GM21423 (cell line): ENCODE measurements around the gene PRDM15.

Experiments used
- ATAC-seq: cut with Tn5 transposase; IDR thresholded peaks from one replicate; pipeline ENCODE4 v1.9.1; 2021; ENCODE audit warnings: mild to moderate bottlenecking, moderate library complexity; ENCODE audit not compliant: unreplicated experiment

The PRDM15 gene

GRCh38 chr21:41886328-41886727 lies 7.2 kb upstream of the PRDM15 start:
- ATAC-seq: no peak

GRCh38 chr21:41885341-41886024 lies 6.3 kb upstream of the PRDM15 start:
- ATAC-seq: peak; percentile 49

- no peak for ATAC-seq
Measured at GRCh38 chr21:41884501-41885030, 5.4 kb upstream of the PRDM15 start.

- no peak for ATAC-seq
Measured at GRCh38 chr21:41883582-41883981, 4.4 kb upstream of the PRDM15 start.

- ATAC-seq: no peak
Measured at GRCh38 chr21:41881051-41881450, 1.9 kb upstream of the PRDM15 start.

DNA sequence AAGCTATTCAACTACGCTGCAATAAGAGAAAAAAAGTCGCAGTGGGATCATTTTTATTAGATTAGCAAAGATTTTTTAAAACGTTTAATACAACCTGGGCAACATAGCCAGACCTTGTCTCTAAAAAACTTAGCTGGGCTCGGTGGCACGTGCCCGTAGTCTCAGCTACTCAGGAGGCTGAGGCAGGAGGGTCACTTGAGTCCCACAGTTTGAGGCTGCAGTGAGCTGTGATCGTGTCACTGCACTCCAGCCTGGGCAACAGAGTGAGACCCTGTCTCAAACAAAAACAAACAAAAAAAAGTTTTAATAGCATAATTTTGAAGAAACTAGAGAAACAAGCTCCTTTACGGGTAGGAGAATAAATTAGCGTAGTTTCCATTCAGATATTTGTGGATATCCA lies 1.0 kb upstream of the PRDM15 start:
- no peak for ATAC-seq

GRCh38 chr21:41878831-41879189 lies 334 bp downstream of the PRDM15 start:
- ATAC-seq: peak; percentile 58

DNA sequence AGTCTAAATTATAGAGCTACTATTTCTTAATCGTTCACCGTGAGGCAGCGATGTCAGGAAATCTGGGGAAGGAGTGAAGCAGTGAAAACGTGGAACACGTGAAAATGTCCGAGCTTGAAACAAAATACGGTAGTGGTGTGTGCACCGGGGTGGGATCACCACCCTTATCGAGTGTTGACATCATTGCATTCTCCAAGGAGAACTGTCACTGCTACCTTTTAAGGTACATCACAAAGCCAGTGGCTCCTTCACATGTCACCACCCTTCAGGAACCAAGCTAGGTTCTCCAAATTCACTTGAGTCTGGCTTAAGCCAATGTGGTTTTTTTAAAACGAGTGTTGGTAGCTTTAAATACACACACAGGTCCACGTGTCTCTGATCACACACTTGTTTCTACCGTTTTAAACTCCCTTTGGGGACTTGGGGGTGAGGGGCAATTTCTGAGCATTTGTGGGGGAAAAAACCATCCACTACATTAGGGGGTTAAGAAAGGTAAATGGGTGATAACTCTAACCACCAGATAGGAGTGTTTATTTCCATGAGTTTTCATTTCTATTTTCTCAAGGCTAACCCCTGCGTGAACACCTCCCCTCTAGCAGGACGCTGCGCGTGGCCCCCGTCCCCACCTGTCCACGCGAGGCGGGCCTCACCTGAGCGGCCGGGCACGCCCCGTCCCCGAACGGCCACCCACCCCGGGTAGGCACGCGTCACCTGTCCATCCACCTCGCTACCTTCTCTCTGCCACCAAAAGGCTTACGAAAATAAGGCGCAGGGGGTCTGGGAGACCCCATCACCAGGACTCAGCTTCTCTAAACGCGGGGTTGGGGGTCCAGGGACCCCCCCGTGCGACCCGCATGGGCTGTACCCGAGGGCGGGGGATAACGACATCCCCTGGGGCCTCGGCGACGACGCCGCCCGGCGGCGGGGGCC lies 978 bp downstream of the PRDM15 start:
- ATAC-seq: peak; percentile 25

- no peak for ATAC-seq
Measured at GRCh38 chr21:41876928-41877652, 2.1 kb downstream of the PRDM15 start.

- no peak for ATAC-seq
Measured at GRCh38 chr21:41876396-41876795, 2.7 kb downstream of the PRDM15 start.

GRCh38 chr21:41875086-41875485 lies 4.1 kb downstream of the PRDM15 start:
- no peak for ATAC-seq

- no peak for ATAC-seq
Measured at GRCh38 chr21:41874611-41875010, 4.5 kb downstream of the PRDM15 start.

- ATAC-seq: no peak
Measured at GRCh38 chr21:41873426-41873825, 5.7 kb downstream of the PRDM15 start.

DNA sequence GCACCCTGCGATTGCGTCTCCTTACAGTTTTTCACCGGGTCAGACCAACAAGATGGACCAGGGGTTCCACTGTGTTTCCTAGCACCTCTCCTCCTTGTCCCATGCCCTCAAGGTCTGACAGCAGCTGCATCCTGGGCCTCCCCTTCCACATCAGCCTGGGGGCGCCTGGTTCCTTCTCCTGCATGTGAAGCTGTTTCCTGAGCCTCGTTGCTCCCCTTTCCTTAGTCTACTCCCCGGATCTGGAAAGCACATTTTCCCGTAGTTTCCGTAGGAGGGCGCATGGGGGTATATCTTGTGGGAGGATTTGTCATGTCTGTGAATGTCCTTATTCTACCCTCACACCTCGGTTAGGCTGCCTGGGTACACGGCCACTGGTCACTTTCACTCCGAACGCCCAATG lies 6.1 kb downstream of the PRDM15 start:
- no peak for ATAC-seq

DNA sequence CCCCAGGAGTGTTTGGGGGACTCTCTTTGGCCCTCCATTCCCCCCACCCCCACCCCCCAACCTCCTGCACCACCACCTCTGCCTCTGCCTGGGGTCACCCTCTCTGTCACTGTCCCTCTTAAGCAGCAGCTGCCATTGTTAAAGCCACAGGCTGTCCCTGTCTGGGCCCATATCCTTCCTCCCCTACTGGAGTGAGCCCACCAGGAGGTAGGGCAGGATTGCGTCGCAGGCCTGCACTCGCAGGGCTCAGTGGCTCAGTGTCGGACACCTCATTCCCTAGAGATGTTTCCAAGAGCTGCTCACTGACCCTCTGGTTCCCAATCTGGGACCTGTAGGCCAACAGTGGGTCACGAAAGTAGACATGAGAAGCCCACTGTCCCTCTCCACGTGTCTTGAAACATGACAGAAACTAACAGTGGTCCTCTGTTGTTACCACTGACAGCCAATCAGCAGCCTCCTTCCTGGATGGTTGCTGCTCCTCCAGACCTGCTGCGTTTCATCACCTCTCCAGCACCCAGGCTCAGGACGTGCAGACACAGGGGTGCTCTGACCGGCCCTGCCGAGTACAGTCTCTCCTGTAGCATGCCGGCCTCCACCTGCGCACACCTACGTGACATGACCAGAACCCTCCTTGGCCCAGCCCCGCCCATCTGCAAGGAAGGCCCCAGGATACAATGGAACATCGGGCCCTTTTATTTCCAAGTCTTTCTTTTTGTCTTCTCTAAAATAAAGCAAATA lies 7.7 kb downstream of the PRDM15 start:
- ATAC-seq: no peak

DNA sequence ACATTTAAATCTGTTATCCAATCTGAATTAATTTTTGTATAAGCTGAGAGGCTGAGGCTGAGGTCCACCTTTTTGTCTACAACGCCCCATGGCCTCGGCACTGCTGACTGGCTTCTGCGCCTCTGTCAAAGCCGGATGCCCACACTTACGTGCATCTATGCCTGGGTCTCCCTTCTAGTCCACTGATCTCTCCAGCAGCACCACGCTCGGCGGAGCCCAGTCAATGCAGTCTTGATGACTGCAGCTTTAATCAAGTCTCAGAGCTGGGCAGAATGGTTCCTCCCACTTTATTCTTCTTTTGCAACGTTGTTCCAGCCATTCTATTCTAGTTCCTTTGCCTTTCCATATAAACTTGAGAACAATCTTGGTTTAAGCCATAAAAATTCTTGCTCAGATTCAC lies 9.4 kb downstream of the PRDM15 start:
- no peak for ATAC-seq

- peak; percentile 63 for ATAC-seq
Measured at GRCh38 chr21:41868062-41868710, 11.0 kb downstream of the PRDM15 start.

GRCh38 chr21:41867313-41867712 lies 11.8 kb downstream of the PRDM15 start:
- no peak for ATAC-seq

DNA sequence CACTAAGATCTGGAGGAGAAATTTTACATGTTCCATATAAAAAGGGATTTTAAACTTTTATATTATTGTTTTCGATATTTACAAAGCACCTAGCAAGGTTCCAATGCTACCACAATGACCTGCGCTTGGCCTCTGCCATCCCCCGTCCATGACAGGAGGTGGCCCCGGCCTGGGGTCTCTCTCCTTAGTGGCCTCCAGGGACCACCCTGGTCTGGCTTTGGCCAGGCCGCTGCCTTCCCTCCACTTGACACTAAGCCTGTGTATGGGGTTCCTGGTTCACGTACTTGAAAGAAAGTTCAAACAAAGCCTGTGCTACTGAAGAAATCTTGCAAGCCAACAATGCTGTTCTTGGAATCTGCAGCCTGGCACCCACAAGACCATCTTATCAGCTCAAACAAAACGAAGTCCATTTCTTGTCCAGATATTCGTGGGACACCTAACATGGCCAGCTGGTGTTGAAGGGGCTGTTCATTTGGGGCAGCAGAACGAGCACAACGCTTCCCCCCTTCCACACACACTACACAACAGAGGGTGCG lies 12.8 kb downstream of the PRDM15 start:
- ATAC-seq: no peak
